HG03060 (cell line): ENCODE data around the gene NELFE.

Source experiments
- ATAC-seq: cut with Tn5 transposase; IDR thresholded peaks from one replicate; pipeline ENCODE4 v1.9.1; 2021; ENCODE audit warnings: low read depth, moderate number of reproducible peaks; ENCODE audit not compliant: unreplicated experiment

NELFE gene

DNA sequence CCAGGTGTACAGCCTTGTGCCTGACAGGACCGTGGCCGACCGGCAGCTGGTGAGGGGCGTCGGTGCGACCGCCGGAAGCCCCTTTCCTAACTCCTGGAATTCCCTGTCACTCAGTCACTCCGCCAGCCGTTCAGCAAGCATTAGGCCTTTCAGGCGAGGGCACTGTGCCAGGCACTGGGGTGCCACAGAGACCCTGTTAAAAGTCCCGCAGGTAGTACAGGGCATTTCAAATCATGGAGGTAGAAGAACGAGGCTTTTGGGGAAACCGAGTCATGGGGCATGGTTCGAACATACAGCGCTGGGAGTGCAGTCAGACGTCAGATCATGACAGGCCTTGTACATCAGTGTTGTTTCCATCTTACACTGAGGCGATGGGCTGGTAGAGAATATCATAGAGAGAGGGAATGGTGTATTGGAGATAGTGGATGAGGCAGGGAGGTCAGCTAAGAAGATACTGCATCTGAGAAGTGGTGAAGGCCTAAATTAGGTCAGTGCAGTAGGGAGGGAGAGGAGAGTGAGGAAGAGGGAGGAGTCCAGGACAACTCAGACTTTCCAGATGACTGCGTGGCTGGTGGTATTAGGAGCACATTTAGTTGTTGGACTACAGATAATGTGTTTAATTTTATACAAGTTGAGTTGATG is 14.1 kb upstream of the NELFE start:
- ATAC-seq, result no peak

DNA sequence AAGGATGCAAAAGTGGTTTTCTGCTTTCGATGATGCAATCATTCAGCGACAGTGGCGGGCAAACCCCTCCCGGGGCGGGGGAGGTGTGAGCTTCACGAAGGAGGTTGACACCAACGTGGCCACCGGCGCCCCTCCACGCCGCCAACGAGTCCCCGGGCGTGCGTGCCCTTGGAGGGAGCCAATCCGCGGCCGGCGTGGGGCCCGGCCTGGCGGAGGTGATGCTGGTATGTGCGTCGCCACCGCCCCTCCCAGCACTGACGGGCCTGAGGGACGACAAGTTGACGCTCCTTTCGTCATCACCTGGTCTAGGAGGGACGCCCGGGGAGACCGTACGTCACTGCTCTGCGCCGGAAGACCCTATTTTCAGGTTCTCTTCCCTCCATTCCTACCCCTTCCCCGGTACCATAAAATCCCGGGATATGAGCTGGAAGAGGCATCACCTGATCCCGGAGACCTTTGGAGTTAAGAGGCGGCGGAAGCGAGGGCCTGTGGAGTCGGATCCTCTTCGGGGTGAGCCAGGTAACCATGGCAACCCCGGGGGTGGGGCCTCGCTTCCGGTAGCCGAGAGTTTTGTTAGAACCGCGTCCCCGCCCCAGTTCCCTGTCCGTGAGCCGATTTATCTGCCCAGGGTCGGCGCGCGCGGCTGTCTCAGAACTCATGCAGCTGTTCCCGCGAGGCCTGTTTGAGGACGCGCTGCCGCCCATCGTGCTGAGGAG is 13.4 kb upstream of the NELFE start, which contains the start of gene DXO:
Gene DXO (minus strand): TSS at position 146 of the 716 bp plus-strand sequence. CDS start 463 bp downstream, outside the sequence.
- peak; percentile 78 for ATAC-seq

DNA sequence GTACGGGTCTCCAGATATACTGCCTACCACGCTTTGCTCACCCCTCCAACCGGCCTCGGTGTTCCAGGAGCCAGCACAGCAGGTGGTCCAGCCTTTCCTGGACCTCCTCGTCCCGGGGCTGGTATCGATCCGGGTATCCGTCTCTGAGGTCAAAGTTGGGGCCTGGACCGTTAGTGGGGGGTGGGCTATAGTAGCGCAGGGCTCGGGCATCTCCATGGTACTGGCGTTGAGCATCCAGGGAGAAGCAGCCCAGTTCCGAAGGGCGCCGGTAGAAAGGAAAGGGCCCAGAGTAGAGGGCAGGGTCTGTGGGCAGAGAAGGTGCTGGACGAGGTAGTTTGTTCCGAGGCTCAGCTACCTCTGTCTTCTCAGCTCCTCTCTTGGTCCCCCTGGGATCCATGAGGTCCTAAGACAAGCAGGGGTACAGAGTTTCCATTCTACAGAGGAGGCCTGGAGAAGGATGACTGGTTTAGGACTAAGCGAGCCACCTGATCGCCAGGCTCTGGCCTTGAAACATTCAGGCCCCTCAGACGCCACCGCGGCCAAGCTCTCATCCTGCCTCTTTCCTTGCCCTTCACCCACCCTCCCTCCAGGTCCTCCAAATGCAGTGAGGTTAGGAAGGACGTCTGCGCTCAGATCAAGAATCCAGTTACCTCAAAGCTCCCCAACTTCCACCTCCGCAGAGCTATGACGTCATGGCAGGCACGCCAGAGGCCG is 12.7 kb upstream of the NELFE start:
- no peak for ATAC-seq

DNA sequence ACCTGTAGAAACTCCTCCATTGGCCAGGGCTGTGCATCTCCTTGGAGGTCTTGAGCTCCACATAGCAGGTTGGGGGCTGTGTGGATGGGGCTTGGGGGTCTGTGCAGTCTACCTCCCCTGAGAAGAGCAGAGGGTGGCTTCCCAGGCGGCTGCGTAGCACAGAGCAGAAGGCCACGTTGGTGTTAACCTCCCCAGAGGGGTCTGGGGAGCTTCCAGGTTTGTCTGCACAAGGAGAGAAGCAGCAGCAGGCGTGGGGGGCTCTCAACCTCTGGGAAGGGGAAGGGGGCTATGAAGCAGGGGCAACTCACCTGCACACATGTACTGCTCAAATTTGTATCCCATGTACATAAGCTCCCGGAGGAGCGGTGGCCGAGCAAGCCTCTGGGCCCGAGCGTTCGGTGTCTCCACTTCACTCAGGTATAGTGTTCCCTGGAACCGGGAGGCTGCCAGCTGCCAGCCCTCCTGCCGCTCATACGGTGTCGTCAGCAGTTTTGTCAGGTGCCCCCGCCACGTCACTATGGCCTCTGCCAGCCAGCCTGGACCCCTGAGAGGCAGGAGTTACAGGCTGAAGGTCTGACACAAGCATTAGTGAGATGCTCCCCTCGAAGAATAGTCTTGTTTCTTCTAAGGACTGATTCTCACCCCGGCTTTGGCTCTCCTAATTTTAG is 12.0 kb upstream of the NELFE start:
- ATAC-seq, result no peak

DNA sequence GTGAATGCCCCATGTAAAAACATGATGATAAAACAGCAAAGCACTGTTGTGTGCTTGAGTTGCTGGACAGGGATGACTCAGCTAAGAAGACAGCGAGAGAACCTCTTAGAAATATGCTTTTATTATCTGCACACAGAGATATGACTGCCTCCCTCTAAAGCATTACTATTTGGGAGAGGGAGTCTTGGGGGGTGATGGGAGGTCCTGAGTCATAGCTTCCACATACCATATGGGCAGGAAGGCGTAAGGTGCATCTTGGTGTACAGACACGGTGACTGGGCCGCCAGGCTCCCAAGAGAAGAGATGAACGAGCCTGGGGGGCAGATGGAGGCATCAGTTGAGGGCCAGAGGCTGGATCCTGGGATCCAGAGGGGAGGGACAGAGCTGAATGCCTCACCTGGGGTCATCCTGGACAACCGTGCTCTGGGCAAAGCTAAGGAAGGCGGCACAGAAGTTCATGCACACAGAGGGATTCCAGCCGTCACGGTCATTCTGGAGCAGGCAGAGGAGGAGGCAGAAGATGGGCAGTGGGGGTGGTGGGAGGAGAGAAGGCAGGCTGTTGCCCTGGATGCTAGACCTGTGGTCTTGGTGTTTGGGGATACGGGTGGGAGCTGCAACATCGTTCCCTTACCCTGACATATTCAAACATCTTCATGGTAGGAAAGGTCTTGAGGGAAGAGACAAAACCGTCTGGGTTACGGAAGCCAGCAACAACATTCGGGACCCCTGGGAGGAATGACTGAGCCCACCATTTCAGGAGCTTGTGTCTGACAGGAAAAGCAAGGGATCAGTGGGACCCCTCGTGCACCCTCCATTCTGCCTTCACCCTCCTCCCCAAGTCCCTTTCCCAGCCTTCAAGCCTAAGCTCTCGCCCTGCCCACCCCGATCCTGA is 11.2 kb upstream of the NELFE start:
- ATAC-seq, result no peak

DNA sequence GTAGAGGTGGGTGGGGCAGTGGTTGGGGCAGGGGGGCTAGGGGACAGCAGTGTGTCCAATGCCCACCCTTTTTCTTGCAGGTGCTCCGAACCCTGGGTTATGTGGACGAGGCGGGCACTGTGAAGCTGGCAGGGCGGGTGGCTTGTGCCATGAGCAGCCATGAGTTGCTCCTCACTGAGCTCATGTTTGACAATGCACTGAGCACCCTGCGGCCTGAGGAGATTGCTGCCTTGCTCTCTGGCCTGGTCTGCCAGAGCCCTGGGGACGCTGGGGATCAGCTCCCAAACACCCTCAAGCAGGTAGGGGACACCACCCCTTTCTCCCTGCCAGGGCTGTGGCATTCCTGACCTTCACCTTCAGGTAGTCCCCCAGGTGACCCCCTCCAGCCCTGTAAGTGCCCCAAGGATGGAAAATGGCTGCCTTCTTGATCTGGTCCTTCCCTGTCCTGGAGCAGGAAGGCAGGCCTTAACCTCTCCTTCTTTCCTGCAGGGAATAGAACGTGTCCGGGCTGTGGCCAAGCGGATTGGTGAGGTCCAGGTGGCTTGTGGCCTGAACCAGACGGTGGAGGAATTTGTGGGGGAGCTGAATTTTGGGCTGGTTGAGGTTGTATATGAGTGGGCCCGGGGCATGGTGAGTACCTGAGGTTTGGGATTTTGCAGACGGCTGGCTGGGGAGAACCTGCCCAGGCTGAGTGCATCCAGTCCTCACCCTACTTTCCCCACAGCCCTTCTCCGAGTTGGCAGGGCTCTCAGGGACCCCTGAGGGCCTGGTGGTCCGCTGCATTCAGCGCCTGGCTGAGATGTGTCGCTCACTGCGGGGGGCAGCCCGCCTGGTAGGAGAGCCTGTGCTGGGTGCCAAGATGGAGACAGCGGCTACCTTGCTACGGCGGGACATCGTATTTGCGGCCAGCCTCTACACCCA is 10.3 kb upstream of the NELFE start:
- ATAC-seq, result no peak

DNA sequence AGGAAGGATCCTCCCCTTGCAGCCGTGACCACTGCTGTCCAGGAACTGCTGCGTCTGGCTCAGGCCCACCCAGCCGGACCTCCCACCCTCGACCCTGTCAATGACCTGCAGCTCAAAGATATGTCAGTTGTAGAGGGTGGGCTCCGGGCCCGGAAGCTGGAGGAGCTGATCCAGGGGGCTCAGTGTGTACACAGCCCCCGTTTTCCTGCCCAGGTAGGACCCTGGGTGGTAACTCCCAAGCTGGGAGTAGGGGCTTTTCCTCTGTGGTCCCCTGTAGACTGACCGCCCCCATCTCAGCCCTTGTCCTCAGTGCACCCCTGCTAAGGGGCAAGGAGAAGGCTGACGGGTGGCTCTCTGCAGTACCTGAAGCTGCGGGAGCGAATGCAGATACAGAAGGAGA is 9.6 kb upstream of the NELFE start:
- no peak for ATAC-seq

DNA sequence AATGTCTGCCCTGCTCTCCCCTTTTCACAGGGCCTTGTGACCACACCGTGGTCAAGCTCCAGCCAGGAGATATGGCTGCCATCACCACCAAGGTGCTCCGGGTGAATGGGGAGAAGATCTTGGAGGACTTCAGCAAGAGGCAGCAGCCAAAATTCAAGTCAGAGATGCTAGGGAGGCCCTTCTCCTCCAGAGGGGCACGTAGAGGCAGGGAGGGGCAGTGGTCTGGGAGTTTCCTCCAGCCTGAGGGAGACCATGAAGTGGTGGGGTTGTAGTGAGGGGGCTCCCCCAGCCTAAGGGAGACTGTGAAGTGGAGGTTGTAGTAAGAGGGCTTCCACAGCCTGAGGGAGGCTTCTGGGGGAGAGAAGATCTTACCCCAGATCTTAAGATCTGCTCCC is 9.2 kb upstream of the NELFE start:
- no peak for ATAC-seq

DNA sequence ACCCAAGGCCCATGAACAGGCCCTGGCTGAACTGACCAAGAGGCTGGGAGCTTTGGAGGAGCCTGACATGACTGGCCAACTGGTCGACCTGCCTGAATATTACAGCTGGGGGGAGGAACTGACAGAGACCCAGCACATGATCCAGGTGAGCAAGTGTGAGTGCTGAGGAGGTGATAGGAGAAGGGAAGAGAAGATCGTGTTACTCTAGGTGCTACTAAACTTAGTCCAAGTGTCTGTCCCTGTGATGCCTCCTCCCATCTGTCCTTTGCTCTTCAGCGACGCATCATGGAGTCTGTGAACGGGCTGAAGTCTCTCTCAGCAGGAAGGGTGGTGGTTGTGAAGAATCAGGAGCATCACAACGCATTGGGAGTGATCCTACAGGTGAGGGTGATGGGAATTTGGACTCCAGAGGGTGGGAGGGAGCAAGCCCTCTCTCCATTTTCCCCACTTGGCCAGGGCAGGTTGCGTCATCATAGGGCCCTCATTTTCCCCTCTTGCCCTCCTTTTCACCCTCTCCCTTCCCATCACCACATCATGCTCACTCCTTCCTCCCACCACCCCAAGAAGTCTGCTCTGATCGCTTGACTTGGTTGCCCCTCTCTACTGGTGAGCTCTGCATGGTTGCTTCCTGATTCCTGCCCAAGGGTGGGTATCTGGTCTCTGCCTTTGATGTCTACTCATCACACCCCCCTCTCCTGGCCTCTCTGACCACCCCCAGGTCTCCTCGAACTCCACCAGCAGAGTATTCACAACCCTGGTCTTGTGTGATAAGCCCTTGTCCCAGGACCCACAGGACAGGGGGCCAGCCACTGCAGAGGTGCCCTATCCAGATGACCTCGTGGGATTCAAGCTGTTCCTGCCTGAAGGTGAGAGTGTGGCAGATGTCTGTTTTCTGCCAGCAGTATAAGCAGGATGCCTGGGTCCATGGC is 8.5 kb upstream of the NELFE start:
- ATAC-seq, result no peak

DNA sequence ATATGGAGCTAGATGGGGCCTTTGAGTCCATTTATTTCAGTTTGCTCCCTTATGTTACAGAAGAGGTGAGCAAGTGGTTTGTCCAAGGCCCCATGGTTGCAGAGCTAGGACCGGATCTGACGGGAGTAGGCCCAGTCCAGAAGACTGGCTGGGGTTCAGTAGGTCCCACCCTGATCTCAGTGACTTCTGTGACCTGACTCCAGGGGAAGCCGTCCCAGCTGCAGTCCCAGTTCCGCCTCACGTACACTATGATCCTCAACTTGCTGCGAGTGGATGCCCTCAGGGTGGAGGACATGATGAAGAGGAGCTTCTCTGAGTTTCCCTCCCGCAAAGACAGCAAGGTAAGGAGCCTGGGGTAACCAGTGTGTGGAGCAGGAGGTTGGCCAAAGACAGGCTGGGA is 7.7 kb upstream of the NELFE start:
- ATAC-seq, result no peak

DNA sequence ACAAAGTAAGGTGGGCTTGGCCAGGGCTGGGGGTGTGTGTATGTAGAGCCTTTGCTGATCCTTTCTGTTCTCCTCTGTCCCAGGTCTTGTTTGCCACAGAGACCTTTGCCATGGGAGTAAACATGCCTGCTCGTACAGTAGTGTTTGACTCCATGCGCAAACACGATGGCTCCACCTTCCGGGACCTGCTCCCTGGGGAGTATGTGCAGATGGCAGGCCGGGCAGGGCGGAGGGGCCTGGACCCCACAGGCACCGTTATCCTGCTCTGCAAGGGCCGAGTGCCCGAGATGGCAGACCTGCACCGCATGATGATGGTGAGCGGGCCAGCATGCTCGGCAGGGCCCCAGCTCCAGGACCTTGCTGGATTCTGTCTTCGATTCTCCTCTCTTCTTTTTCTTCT is 6.9 kb upstream of the NELFE start:
- no peak for ATAC-seq

DNA sequence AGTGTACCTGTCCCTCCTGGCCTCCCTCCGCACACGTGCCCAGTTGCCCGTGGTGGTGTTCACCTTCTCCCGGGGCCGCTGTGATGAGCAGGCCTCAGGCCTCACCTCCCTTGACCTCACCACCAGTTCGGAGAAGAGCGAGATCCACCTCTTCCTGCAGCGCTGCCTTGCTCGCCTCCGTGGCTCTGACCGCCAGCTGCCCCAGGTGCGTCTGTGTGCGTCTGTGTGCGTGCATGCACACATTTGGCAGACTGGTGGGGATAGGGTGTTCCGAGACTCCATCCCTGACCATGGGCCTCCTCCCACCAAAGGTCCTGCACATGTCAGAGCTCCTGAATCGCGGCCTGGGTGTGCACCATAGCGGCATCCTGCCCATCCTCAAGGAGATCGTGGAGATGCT is 5.2 kb upstream of the NELFE start:
- ATAC-seq, result no peak

DNA sequence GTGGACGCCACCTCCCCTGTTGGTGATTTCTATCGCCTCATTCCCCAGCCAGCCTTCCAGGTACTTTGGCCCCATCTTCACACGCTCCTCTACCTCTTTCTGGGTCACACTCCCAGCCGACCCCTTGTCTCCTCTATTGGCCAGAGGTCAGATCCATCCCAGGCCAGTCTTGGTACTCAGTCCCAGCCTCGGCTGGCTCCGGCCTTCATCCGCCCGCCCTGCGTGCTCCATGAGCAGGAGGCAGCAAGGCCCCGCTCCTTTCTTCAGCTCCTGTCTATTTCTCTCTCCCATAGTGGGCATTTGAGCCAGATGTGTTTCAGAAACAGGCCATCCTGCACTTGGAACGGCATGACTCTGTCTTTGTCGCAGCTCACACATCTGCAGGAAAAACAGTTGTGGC is 2.8 kb upstream of the NELFE start:
- ATAC-seq, result no peak

DNA sequence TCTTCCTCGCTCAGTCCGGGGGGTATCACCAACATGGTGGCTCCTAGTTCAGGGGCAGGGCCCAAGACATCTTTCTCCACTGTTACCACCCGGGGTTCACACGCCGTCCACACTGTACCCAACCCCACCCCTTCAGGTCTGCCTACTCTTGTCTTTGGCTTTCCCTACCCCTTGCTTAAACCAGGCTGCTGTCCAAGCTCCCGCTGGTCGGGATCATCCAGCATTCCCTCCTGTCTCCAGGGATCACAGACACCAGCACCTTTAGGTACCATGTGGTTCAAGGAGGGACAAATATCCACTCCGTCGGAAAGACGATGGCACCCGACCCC is 395 bp downstream of the NELFE start:
- ATAC-seq, result no peak

DNA sequence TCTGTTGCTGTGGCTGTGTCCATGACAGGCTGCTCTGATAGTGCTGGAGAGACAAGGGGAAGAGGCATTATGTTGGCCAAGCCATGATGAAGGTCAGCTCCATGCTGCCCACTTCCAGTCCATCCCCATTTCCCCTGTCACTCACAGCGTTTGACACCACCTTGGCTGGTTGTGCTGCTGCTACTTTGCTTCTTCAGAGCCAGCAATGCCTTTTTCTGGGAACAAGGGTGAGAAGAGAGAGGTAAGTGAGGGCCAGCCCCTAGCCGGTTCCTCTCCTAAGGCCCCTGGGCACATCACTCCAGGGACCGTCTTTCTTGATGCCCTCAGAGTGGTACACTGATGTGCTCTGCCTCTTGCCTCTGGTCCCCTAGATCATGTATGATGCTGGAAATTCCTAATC is 2.0 kb downstream of the NELFE start:
- ATAC-seq, result no peak

DNA sequence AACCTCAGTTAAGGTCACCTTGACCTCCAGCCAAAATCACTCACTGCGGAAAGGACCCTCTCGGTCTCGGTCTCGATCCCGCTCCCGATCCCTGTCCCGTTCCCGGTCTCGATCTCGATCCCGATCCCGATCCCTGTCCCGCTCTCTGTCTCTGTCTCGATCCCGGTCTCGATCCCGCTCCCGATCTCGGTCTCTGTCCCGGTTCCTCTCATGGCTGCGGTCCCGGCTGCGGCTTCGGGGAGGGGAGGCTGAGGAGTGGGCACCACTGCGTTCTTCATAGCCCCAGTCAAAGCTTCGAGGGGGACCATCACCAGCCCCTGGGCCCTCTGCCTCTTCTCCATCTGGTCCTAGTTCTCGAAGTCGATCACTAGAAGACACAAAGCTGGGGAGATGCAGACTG is 4.3 kb downstream of the NELFE start:
- no peak for ATAC-seq

DNA sequence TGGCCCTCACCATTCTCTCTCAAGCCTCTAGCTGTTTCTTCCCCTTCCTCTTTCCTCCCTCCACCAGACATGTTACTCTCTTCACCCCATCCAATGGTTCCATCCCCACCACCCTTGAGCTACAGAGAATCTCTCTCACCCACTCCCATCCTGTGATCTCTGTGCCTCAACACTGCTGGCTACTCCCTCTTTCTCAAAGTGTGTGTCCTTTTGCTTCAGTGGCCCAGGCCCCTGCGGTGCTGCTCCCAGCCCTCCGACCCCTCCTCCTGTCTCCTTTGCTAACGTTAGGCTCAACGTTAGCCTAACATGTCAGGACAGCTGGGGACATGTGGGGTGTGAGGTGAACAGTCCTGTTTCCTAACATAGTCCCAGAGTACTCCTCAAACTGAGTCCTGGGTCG is 5.9 kb downstream of the NELFE start:
- ATAC-seq, result no peak

DNA sequence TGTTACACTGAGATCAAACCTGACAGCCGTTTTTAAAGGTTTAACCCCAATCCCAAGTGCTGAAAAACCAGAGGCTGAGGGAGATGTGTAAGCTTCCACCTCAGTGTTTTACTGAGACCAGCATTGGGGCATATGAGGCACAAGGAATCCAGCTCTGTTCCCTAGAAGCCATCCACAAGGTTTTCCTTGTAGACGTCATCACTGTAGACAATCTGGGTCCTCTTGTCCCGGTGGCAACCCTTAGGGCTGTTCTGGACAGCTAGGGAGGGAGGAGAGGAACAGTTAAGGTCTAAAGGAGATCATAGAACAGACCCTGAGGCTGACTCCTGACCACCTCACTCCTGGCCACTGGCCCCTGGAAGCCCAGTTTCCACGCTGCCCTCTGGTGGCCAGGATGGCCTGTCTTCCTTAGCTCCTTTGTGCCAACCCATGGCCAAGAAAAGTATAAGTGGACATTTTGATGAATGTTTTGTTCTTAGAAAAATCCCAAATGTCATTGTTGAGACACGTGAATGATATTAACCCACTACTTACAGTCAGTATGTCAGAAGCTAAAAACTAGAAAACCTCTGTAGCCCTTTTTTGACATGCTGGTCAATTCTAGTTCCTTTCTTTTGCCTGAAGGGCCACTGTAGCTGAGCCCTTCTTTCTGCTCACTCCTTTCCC is 6.5 kb downstream of the NELFE start:
- no peak for ATAC-seq
